ENCODE data around the gene MGARP. TPM values are rescaled to one million over a fixed set of nuclear protein-coding genes. Genes with fewer than 3 reads are reported as not detected.

The MGARP gene
- total and polyA plus RNA-seq, 2 experiments from 2014 or later: 2.4 to 4.1 TPM

DNA sequence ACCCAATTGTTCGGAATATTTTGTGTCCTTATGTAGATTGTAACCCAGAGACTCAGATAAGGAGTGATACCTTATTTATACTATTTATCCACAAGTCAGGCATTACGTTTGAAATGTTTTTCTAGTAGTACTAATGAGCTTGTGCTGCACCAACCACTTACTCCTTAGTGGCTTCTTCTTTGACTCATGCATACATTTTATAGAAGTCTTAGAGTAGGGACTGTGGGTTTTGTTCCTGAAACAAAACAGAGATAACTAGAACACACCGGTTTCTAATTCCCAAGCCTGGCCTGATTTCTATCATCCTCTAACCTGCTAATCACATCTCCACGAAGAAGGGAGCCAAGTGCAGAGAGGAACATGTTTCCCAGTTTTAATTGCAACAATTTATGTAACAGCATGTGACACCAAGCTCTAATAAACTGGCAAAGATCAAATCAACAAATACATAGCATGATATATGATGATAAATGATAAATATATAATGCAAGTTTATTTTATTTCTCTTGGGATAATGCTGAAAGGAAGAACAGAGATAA is 32.3 kb downstream of the MGARP start (continued):
- TF ChIP-seq, protein P1, sequence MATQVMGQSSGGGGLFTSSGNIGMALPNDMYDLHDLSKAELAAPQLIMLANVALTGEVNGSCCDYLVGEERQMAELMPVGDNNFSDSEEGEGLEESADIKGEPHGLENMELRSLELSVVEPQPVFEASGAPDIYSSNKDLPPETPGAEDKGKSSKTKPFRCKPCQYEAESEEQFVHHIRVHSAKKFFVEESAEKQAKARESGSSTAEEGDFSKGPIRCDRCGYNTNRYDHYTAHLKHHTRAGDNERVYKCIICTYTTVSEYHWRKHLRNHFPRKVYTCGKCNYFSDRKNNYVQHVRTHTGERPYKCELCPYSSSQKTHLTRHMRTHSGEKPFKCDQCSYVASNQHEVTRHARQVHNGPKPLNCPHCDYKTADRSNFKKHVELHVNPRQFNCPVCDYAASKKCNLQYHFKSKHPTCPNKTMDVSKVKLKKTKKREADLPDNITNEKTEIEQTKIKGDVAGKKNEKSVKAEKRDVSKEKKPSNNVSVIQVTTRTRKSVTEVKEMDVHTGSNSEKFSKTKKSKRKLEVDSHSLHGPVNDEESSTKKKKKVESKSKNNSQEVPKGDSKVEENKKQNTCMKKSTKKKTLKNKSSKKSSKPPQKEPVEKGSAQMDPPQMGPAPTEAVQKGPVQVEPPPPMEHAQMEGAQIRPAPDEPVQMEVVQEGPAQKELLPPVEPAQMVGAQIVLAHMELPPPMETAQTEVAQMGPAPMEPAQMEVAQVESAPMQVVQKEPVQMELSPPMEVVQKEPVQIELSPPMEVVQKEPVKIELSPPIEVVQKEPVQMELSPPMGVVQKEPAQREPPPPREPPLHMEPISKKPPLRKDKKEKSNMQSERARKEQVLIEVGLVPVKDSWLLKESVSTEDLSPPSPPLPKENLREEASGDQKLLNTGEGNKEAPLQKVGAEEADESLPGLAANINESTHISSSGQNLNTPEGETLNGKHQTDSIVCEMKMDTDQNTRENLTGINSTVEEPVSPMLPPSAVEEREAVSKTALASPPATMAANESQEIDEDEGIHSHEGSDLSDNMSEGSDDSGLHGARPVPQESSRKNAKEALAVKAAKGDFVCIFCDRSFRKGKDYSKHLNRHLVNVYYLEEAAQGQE (IDR thresholded peaks at IDR 0.05; ENCODE audit: unreplicated experiment): no peak
- TF ChIP-seq CREB1 (CRISPR knock-in tag; IDR thresholded peaks at IDR 0.05; ENCODE audit: low read depth) (no peak), POLR2AphosphoS5 (IDR thresholded peaks at IDR 0.05; ENCODE audit: low read depth) (no peak), ZNF114 (CRISPR knock-in tag; IDR thresholded peaks at IDR 0.05) (no peak), NANOG (IDR thresholded peaks at IDR 0.05; ENCODE audit: borderline replicate concordance) (no peak), ZNF331 (CRISPR knock-in tag; IDR thresholded peaks at IDR 0.05; ENCODE audit: low read depth) (no peak)
- TF ChIP-seq, protein P2, sequence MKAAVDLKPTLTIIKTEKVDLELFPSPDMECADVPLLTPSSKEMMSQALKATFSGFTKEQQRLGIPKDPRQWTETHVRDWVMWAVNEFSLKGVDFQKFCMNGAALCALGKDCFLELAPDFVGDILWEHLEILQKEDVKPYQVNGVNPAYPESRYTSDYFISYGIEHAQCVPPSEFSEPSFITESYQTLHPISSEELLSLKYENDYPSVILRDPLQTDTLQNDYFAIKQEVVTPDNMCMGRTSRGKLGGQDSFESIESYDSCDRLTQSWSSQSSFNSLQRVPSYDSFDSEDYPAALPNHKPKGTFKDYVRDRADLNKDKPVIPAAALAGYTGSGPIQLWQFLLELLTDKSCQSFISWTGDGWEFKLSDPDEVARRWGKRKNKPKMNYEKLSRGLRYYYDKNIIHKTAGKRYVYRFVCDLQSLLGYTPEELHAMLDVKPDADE (IDR thresholded peaks at IDR 0.05): no peak
- TF ChIP-seq, protein P3, sequence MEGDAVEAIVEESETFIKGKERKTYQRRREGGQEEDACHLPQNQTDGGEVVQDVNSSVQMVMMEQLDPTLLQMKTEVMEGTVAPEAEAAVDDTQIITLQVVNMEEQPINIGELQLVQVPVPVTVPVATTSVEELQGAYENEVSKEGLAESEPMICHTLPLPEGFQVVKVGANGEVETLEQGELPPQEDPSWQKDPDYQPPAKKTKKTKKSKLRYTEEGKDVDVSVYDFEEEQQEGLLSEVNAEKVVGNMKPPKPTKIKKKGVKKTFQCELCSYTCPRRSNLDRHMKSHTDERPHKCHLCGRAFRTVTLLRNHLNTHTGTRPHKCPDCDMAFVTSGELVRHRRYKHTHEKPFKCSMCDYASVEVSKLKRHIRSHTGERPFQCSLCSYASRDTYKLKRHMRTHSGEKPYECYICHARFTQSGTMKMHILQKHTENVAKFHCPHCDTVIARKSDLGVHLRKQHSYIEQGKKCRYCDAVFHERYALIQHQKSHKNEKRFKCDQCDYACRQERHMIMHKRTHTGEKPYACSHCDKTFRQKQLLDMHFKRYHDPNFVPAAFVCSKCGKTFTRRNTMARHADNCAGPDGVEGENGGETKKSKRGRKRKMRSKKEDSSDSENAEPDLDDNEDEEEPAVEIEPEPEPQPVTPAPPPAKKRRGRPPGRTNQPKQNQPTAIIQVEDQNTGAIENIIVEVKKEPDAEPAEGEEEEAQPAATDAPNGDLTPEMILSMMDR (conservative IDR thresholded peaks at IDR 0.05; ENCODE audit: low read depth in 2 of 2): no peak

DNA sequence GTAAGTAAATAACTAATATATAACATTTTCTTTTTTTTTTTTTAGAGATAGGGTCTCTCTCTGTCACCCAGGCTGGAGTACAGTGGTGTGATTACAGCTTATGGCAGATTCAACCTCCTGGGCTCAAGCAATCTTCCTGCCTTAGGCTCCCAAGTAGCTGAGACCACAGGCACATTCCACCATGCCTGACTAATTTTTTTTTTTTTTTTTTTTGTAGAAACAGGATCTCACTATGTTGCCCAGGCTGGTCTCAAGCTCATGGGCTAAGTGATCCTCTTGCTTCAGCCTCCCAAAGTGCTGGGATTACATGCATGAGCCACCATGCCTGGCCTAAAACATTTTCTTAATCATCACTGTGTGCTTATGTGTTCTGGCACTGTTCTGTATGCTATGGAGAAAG is 32.8 kb downstream of the MGARP start:
- Histone ChIP-seq H3F3A (replicated peaks; ENCODE audit: low read depth) (no peaks in the 10 kb centered on the region), H3K27me3 (ENCODE audit: insufficient read depth) (no peaks in the 10 kb centered on the region), H4K20me1 (replicated peaks; ENCODE audit: insufficient read depth) (no peaks in the 10 kb centered on the region), H3K4me1 (ENCODE audit: insufficient read depth) (peaks cover 10% of the 10 kb centered on the region), H2AFZ (no peak overlapping the region), H3K27ac (ENCODE audit: low read depth) (no peak overlapping the region), H3K4me2 (no peak overlapping the region), H3K4me3 (no peak overlapping the region), H3K9me2 (ENCODE audit: insufficient read depth) (no peaks in the 10 kb centered on the region), H3K79me2 (replicated peaks; ENCODE audit: insufficient read depth) (no peaks in the 10 kb centered on the region), H3K36me3 (ENCODE audit: insufficient read depth) (no peaks in the 10 kb centered on the region)
- Mint-ChIP-seq H3K4me1 (peaks cover 6% of the 10 kb centered on the region), H3K36me3 (ENCODE audit: low read depth) (no peaks in the 10 kb centered on the region), H3K27ac (no peak overlapping the region), H3K27me3 (ENCODE audit: insufficient read depth, low read depth, poor library complexity) (peaks cover 1% of the 10 kb centered on the region), H3K4me3 (no peak overlapping the region), H3K9me3 (no peaks in the 10 kb centered on the region)
- DNase-seq (ENCODE audit: low spot score) (no peak), ATAC-seq (no peak)
- TF ChIP-seq ZNF114 (CRISPR knock-in tag; IDR thresholded peaks at IDR 0.05) (no peak), ZNF331 (CRISPR knock-in tag; IDR thresholded peaks at IDR 0.05; ENCODE audit: low read depth) (no peak), JUNB (IDR thresholded peaks at IDR 0.05; ENCODE audit: unreplicated experiment) (no peak), CREB1 (CRISPR knock-in tag; IDR thresholded peaks at IDR 0.05; ENCODE audit: low read depth) (no peak), EZH2 (IDR thresholded peaks at IDR 0.05; ENCODE audit: low read depth, unreplicated experiment) (no peak), EZH2phosphoT487 (IDR thresholded peaks at IDR 0.05; ENCODE audit: unreplicated experiment) (no peak), POLR2AphosphoS5 (IDR thresholded peaks at IDR 0.05; ENCODE audit: low read depth) (no peak), STAT1 (IDR thresholded peaks at IDR 0.05; ENCODE audit: unreplicated experiment) (no peak), NANOG (IDR thresholded peaks at IDR 0.05; ENCODE audit: borderline replicate concordance) (no peak)
- TF ChIP-seq, protein P3 (conservative IDR thresholded peaks at IDR 0.05; ENCODE audit: low read depth in 2 of 2): no peak
- TF ChIP-seq, protein P1 (IDR thresholded peaks at IDR 0.05; ENCODE audit: unreplicated experiment): no peak
- TF ChIP-seq, protein P2 (IDR thresholded peaks at IDR 0.05): no peak
